Dedifferentiated amniotic fluid mesenchymal stem cell (primary cell): ENCODE data around the gene DPP7.
"Not testable (repeated sequence)": the region's sequence is repeated elsewhere in the genome, so short reads cannot be mapped to it uniquely, and the experiment has no call there.

Experiments
- DNase-seq: peaks from one replicate; pipeline ENCODE4 v3.0.0-alpha.2; 2016; ENCODE audit errors: extremely low spot score

Gene DPP7

GRCh38 chr9:137070906-137071275 lies 43.6 kb downstream of the DPP7 start:
- DNase-seq, result no peak

DNA sequence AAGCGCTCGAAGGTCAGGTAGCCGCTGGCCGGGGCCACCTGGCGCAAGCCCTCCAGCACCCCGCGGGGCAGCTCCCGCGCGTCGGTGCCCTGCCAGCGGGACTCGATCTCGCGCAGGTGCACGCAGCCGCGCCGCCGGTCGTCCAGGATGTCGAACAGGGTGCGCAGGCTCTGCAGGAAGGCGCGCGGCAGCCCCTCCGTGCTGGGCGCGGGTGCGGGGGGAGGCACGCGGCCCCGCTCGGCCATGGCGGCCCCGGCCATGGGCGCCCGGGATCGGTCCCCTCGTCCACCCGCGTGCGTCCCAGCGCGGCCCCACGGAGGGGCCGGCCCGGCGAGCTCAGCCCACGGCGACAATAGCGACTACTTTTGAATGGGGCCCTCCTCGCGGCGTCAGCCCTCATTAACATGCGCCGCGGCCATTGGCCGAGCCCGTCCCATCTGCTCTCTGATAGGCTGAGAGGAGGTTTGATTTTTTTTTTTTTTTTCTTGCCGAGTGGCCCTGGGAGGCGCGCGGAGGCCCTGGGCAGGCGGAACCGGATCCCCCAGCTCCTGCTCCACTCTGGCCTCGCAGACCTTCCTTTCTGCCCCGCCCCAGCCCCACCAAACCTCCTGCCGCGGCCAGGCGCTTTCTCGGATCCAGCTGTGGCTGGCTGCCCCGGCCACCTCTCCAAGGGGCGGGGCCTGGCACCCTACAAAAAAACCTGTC lies 44.2 kb downstream of the DPP7 start, which contains the start of gene SAPCD2:
TSS of gene SAPCD2 (minus strand) at position 357 of the 705 bp plus-strand sequence. CDS start at position 260, 97 bp downstream.
- peak; percentile 74 for DNase-seq

GRCh38 chr9:137069508-137070091 lies 44.9 kb downstream of the DPP7 start:
- no peak for DNase-seq

DNA sequence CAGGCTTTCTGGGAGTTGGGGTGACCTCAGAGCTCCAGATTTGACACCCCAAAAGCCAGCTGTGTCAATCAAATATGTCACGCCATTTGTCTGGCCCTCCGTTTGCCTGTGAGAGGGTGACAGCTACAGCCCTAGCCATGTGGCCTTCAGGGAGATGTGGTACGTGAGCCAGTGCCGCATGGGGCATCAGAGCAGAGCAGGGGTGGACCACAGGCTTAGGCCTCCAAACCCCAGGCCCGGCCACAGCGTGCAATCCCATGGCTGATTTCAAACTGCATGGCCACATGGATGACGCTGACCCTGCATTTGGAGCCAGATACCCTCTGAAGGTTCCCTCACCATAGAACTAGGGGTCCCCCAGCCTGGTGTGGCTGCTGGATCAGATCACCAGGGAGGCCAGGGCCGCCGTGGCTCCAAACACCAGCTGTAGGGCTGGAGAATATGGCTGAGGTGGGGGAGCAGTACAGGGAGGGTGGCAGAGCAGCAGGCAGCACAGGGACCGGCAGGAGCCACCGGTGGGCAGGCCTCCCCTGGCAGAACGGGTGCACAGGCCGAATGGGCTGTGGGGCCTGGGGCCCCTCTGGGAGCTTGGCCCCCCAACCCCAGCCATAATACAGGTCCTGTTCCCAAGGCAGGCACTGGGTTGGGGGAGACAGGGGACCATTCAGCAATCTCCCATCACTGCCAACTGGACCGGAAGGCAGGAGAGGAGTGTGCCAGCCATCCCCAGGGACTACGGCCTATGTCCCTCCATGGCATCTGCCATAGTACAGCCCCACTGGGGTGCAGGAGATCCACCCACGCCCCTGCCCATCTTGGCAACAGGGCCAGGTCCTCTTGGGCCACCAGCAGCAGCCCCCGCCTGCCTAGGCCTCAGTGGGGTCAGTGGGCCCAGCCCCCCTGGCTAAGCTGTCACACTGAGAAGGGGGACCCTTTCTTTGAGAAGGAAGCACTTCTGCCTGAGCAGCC lies 45.7 kb downstream of the DPP7 start:
- no peak for DNase-seq

DNA sequence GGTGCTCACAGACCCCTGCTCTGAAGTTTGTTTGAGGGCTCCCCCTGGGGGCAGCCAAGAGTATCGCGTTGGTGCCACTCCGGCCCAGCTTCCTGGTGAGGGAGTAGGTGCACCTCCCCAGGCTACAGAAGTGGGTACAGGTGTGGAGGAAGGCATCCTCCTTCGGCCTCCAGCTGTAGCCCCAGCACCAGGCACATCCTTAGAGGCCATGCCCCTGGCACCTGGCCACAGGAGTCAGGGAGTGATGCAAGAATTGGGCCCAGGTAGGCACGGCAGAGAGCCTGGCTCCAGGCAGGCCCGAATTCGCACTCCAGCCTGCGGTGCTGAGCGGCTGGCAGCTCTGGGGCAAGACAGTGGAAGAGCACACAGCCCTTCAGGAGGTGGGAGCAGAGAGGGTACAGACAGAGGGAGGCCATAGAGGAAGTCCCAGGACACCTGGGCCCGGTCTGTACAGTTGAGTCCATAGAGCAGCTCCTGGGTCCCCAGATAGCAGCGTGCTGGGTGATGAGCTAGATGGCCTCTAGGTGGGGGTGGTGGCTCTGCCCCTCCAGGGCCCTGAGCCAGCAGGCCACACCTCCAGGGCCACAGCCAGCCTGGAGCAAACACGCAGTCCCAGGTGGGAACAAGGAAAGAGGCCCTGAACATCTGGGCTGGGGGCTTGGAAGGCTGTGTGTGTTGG lies 46.5 kb downstream of the DPP7 start:
- peak; percentile 58 for DNase-seq

- no peak for DNase-seq
Observed at GRCh38 chr9:137066096-137066861, 48.3 kb downstream of the DPP7 start.

DNA sequence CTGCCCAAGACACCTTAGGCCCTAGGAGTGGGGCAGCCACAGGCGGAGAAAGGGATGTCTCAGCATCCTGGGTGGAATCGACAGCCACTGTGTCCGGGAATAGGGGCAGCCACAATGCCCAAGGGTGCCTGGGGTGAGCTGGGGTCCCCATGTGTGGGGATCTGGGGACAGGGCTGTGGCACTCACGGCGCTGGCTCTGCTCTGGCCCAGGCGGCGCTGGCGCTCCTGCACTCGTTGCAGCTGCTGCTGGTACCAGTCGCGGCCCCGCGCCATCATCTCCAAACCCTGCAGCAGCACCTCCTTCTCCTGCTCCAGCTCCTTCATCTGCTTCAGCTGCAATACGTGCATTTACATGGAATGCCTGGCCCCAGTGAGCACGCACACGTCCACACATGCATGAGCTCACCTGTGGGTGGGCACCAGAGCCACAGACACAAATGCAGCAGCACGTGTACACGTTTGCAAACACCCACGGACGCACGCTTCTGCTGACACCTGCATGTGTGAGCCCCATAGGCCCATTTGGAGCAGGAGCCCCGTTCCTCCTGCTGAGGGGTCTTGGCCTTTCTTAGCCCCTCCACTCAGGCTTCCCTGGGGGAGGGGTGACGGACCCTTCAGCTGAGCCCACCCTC lies 49.1 kb downstream of the DPP7 start:
- no peak for DNase-seq

GRCh38 chr9:137064880-137065164 lies 49.7 kb downstream of the DPP7 start:
- no peak for DNase-seq

GRCh38 chr9:137064027-137064879 lies 50.3 kb downstream of the DPP7 start:
- DNase-seq, result no peak

DNA sequence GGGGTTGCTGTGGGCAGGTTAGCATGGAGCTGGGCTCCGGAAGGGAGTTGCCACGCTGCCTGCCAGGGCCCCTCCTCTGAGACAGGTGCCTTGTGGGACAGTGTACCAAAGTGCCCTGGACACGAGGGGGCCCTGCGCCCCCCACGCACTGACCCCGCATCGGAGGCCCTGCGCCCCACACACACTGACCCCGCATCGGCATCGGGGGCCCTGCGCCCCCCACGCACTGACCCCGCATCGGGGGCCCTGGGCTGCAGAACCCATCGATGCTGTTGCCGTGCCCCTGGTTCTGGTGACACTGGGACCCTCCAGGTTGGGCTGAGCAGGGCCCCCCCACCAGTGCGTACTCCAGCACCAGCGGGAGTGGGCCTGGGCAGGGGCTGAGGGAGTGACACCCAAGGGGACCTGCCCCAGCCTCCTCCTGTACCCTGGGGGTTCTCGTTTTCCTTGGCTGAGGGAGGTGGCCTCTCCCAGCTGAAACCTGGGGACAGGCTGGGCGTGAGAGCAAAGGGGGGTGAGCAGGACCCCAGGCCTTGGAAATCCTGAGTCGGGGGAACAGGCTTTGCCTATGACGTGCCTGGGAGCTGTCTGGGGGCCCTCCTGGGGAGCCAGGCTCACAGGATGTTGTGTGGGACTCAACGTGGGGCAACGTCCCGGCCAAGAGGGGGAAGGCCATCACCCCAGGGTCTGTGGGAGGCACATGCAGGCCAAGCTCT lies 51.1 kb downstream of the DPP7 start:
- no peak for DNase-seq

GRCh38 chr9:137062798-137063197 lies 51.7 kb downstream of the DPP7 start:
- not testable (repeated sequence) for DNase-seq

- no peak for DNase-seq
Observed at GRCh38 chr9:137062384-137062783, 52.1 kb downstream of the DPP7 start.
